ENCODE data around the gene UBE2D1. TPM values are rescaled to one million over a fixed set of nuclear protein-coding genes. Genes with fewer than 3 reads are reported as not detected.

Gene UBE2D1
- total RNA-seq, 2 experiments from 2014 or later = 12.7 to 15.3 TPM

DNA sequence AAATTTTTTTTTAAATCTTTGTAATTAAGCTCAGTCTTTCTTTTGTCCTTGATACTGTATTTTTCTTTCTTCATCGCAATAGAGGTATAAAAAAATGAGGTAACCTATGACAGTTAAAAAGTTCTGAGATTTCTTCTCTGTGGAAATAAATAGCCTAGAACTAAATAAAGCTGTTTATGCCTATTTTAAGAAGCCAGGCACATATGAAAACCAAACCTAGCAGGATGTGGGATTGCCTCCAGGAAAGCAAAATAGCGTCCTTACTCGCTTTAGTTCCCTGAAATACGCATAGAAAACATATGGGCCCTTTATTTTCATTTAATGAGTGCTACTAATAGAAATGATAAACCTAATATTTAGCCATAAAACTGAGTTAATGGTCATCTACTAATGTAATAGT is 6.6 kb downstream of the UBE2D1 start:
- H3K27ac Mint-ChIP-seq = no peak overlapping the region
- no peak for ATAC-seq
- peaks cover 14% of the 10 kb centered on the region for H3K36me3 Mint-ChIP-seq (ENCODE audit: low read depth)
- H3K9me3 Mint-ChIP-seq (ENCODE audit: low read depth) = no peaks in the 10 kb centered on the region
- H3K27me3 Mint-ChIP-seq = no peaks in the 10 kb centered on the region
- peaks cover 41% of the 10 kb centered on the region for H3K4me1 Mint-ChIP-seq
- intact Hi-C loops (cut with DNase I, micrococcal nuclease) = no loop called here
- CTCF ChIA-PET = interaction anchor here (0.5 to 0.7 kb wide), 2 partner anchors 19 to 45 kb away, joined by 3 read pairs; no protein-coding TSS in a partner anchor
- no peak overlapping the region for H3K4me3 Mint-ChIP-seq
- POLR2A ChIA-PET = no interaction called here
- DNase-seq = no peak

GRCh38 chr10:58341947-58342346 is 7.1 kb downstream of the UBE2D1 start:
- Mint-ChIP-seq H3K9me3 (ENCODE audit: low read depth) (no peaks in the 10 kb centered on the region), H3K36me3 (ENCODE audit: low read depth) (peaks cover 16% of the 10 kb centered on the region), H3K4me3 (no peak overlapping the region), H3K4me1 (peaks cover 39% of the 10 kb centered on the region), H3K27ac (no peak overlapping the region), H3K27me3 (no peaks in the 10 kb centered on the region)
- no peak for DNase-seq
- POLR2A ChIA-PET = no interaction called here
- CTCF ChIA-PET = interaction anchor here (0.7 kb wide), 1 partner anchor 19 kb away, joined by 3 read pairs; no protein-coding TSS in a partner anchor
- intact Hi-C loops (cut with DNase I, micrococcal nuclease) = no loop called here
- ATAC-seq = no peak

DNA sequence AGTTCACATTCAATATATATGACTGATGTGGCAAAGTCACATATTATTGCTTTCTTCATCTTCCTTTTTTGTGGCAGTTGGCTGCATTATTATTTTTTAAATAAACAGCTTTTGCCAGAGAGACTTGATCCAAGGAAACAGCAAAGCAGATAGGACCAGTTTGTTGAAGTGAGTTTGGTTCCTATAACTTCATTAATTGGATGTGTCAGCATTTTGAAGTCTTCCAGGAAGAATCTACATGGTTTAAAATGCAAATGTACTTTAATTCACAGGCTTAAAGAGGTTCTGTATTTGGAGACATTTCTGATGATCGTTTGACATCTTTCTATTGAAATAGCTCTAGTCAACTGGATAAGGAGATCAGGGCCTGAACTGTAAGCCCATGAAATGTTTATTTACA is 13.2 kb downstream of the UBE2D1 start:
- Mint-ChIP-seq H3K27me3 (no peaks in the 10 kb centered on the region), H3K27ac (no peak overlapping the region), H3K4me3 (no peak overlapping the region), H3K9me3 (ENCODE audit: low read depth) (no peaks in the 10 kb centered on the region), H3K4me1 (peaks cover 23% of the 10 kb centered on the region), H3K36me3 (ENCODE audit: low read depth) (peaks cover 18% of the 10 kb centered on the region)
- ATAC-seq = no peak
- intact Hi-C loops (cut with DNase I, micrococcal nuclease) = no loop called here
- DNase-seq = no peak
- ChIA-PET CTCF (no interaction called here), POLR2A (no interaction called here)

GRCh38 chr10:58348571-58349033 is 13.8 kb downstream of the UBE2D1 start:
- Mint-ChIP-seq H3K36me3 (ENCODE audit: low read depth) (peaks cover 18% of the 10 kb centered on the region), H3K4me3 (no peak overlapping the region), H3K4me1 (peaks cover 23% of the 10 kb centered on the region), H3K27me3 (no peaks in the 10 kb centered on the region), H3K27ac (no peak overlapping the region), H3K9me3 (ENCODE audit: low read depth) (no peaks in the 10 kb centered on the region)
- ChIA-PET POLR2A (no interaction called here), CTCF (no interaction called here)
- ATAC-seq = no peak
- no peak for DNase-seq
- intact Hi-C loops (cut with DNase I, micrococcal nuclease) = no loop called here

DNA sequence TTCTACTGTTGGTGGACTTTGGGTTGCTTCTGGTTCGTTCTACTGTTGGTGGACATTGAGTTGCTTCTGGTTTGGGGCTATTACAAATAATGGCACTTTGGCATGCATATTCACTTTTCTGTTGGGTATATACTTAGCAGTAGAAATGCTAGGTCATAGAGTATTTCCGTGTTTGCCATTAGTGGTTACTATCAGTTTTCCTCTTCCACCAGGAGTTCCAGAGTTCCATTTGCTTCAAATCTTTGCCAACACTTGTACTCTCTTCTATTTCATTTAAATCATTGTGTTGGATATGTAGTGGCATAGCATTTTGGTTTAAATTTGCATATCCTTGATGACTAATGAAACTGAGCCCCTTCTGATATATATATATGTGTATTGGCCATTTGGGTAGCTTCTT is 15.2 kb downstream of the UBE2D1 start:
- CTCF ChIA-PET = interaction anchor here (0.6 to 1.3 kb wide), 3 partner anchors 22 to 35 kb away, joined by 3 read pairs; partner anchors contain the start of gene TFAM

DNA sequence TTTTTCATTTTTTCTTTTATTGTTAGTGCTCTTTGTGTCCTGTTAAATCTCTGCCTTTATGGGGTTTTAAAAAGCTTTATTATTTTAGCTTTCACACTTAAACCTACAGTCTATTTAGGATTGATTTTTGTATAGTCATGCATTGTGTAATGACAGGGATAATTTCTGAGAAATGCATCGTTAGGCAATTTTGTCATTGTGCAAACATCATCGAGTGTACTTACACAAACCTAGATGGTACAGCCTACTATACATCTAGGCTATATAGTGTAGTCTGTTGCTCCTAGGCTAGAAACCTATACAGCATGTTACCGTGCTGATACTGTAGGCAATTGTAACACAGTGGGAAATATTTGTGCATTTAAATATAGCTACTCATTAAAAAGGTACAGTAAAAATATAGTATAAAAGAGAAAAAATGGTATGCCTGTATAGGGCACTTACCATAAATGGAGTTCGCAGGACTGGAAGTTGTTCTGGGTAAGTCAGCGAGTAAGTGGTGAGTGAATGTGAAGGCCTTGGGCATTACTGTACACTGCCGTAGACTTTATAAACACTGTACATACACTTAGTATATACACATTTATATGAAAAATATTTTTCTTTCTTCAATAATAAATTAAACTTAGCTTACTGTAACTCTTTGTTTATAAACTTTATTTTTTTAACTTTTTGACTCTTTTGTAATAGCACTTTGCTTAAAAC is 16.0 kb downstream of the UBE2D1 start:
- Mint-ChIP-seq H3K36me3 (ENCODE audit: low read depth) (peaks cover 14% of the 10 kb centered on the region), H3K4me1 (peaks cover 27% of the 10 kb centered on the region), H3K4me3 (no peak overlapping the region), H3K27me3 (no peaks in the 10 kb centered on the region), H3K27ac (no peak overlapping the region), H3K9me3 (ENCODE audit: low read depth) (no peaks in the 10 kb centered on the region)
- intact Hi-C loops (cut with DNase I, micrococcal nuclease) = no loop called here
- no peak for DNase-seq
- ChIA-PET POLR2A (no interaction called here), CTCF (interaction anchor here (0.6 to 1.3 kb wide), 3 partner anchors 21 to 276 kb away, joined by 3 read pairs; no protein-coding TSS in a partner anchor)
- ATAC-seq = no peak

More for the DNA sequence above, 15.2 kb downstream of the UBE2D1 start:
- no peaks in the 10 kb centered on the region for H3K27me3 Mint-ChIP-seq
- intact Hi-C loops (cut with DNase I, micrococcal nuclease) = no loop called here
- ATAC-seq (no peak), DNase-seq (no peak)
- no peak overlapping the region for H3K27ac Mint-ChIP-seq
- peaks cover 24% of the 10 kb centered on the region for H3K4me1 Mint-ChIP-seq
- peaks cover 18% of the 10 kb centered on the region for H3K36me3 Mint-ChIP-seq (ENCODE audit: low read depth)
- POLR2A ChIA-PET = no interaction called here
- H3K4me3 Mint-ChIP-seq = no peak overlapping the region
- no peaks in the 10 kb centered on the region for H3K9me3 Mint-ChIP-seq (ENCODE audit: low read depth)

DNA sequence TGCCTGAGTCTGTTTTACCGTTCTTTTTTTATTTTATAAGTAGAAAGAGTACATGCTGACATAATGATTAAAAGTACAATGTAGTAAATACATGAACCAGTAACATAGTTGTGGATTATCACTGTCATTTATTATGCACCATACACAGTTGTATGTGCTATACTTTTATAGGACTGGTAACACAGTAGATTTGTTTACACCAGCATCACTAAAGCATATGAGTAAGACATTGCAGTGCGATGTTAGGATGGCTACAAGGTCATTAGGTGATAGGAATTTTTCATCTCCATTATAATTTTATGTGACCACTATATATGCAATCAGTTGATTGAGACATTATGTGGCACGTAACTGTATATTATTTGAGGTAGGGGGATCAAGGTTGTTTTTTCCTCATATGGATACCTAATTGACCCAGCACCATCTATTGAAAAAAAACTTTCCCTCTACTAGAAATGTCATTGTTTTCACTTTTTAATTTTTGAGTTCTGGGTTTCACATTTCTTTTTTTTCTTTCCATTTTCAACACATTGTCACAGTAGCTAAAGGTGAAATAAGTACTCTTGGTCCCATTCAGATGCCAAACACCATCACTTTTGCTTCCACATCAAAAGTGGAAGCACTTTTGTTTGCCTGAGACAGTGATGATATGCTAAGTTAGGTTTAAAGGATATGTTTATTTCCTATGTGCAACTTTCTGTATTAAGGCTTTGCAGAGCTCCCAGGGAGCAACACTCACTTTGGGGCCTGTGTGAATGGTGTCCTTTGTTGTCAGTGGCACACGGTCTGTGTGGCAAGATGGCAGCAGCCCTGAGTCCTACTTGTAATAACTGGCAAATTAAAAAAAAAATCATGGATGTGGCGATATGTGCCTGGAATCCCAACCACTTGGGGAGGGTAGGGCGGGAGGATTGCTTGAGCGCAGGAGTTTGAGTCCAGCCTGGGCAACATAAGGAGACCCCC is 17.1 kb downstream of the UBE2D1 start:
- Mint-ChIP-seq H3K9me3 (ENCODE audit: low read depth) (no peaks in the 10 kb centered on the region), H3K27ac (no peak overlapping the region), H3K4me1 (peaks cover 26% of the 10 kb centered on the region), H3K4me3 (no peak overlapping the region), H3K27me3 (no peaks in the 10 kb centered on the region), H3K36me3 (ENCODE audit: low read depth) (peaks cover 8% of the 10 kb centered on the region)
- DNase-seq (no peak), ATAC-seq (no peak)
- intact Hi-C loops (cut with DNase I, micrococcal nuclease) = no loop called here
- ChIA-PET POLR2A (no interaction called here), CTCF (interaction anchor here (1.3 kb wide), 1 partner anchor 20 kb away, joined by 3 read pairs; no protein-coding TSS in a partner anchor)

DNA sequence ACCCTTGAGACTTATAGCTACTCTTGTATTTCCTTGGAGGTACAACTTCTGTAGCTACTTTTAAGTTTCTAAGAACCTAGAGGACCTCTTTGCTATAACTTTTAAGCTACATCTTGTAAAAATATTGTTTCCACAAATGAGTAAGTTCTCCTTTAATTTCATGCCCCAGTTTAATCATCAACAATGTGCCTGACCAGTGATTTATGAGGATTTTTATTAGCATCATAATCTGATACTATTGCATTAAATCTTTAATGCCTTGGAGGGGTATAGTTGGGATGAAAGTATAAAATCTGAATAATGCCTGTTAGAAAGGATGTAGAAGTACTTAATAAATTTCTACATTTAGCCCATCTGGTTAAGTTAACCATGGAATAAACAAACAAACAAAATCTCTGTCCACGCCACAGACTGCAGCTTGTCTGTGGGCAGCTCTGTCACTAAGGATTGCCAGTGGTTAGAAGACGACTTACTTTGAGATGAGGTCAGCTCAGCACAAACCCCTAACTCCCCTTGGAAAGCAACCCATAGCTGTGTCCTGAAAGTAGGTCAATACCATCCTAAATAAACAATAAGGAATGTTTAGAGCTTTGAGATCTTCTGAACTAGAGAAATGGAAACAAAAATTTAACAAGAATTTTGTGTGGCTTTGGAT is 18.3 kb downstream of the UBE2D1 start:
- peaks cover 5% of the 10 kb centered on the region for H3K36me3 Mint-ChIP-seq (ENCODE audit: low read depth)
- ATAC-seq (no peak), DNase-seq (no peak)
- H3K4me3 Mint-ChIP-seq = no peak overlapping the region
- H3K4me1 Mint-ChIP-seq = peaks cover 29% of the 10 kb centered on the region
- ChIA-PET POLR2A (no interaction called here), CTCF (interaction anchor here (0.6 to 1.2 kb wide), 3 partner anchors 33 to 274 kb away, joined by 3 read pairs; no protein-coding TSS in a partner anchor)
- intact Hi-C loops (cut with DNase I, micrococcal nuclease) = no loop called here
- no peaks in the 10 kb centered on the region for H3K27me3 Mint-ChIP-seq
- H3K27ac Mint-ChIP-seq = no peak overlapping the region
- no peaks in the 10 kb centered on the region for H3K9me3 Mint-ChIP-seq (ENCODE audit: low read depth)

GRCh38 chr10:58356756-58357155 is 21.9 kb downstream of the UBE2D1 start:
- no peaks in the 10 kb centered on the region for H3K27me3 Mint-ChIP-seq
- no peak overlapping the region for H3K4me3 Mint-ChIP-seq
- ATAC-seq = no peak
- intact Hi-C loops (cut with DNase I, micrococcal nuclease) = no loop called here
- DNase-seq = no peak
- CTCF ChIA-PET = interaction anchor here (0.8 to 1.1 kb wide), 2 partner anchors 8 to 30 kb away, joined by 3 read pairs; no protein-coding TSS in a partner anchor
- H3K27ac Mint-ChIP-seq = no peak overlapping the region
- POLR2A ChIA-PET = no interaction called here
- H3K36me3 Mint-ChIP-seq (ENCODE audit: low read depth) = peaks cover 7% of the 10 kb centered on the region
- peaks cover 38% of the 10 kb centered on the region for H3K4me1 Mint-ChIP-seq
- H3K9me3 Mint-ChIP-seq (ENCODE audit: low read depth) = no peaks in the 10 kb centered on the region

GRCh38 chr10:58358314-58358933 is 23.6 kb downstream of the UBE2D1 start:
- Mint-ChIP-seq H3K4me3 (no peak overlapping the region), H3K36me3 (ENCODE audit: low read depth) (peaks cover 6% of the 10 kb centered on the region), H3K4me1 (peaks cover 33% of the 10 kb centered on the region), H3K9me3 (ENCODE audit: low read depth) (no peaks in the 10 kb centered on the region), H3K27ac (no peak overlapping the region), H3K27me3 (no peaks in the 10 kb centered on the region)
- POLR2A ChIA-PET = no interaction called here
- DNase-seq (no peak), ATAC-seq (no peak)
- CTCF ChIA-PET = no interaction called here
- intact Hi-C loops (cut with DNase I, micrococcal nuclease) = no loop called here

GRCh38 chr10:58358947-58359346 is 24.1 kb downstream of the UBE2D1 start:
- Mint-ChIP-seq H3K9me3 (ENCODE audit: low read depth) (no peaks in the 10 kb centered on the region), H3K27me3 (no peaks in the 10 kb centered on the region), H3K36me3 (ENCODE audit: low read depth) (peaks cover 8% of the 10 kb centered on the region), H3K27ac (no peak overlapping the region), H3K4me1 (peaks cover 33% of the 10 kb centered on the region), H3K4me3 (no peak overlapping the region)
- POLR2A ChIA-PET = no interaction called here
- ATAC-seq (no peak), DNase-seq (no peak)
- CTCF ChIA-PET = no interaction called here
- intact Hi-C loops (cut with DNase I, micrococcal nuclease) = no loop called here

Data from activated CD4-positive, alpha-beta T cell treated with anti-CD3 and anti-CD28 coated beads for 36 hours (primary cell).